Measurements from ENCODE around the gene ZNF322.

- TF ChIP-seq CTCF (optimal IDR thresholded peaks at IDR 0.05 in 1 of 3, IDR thresholded peaks at IDR 0.05 in 1 of 3, conservative IDR thresholded peaks at IDR 0.05 in 1 of 3; ENCODE audit: extremely low read depth in 1 of 3, insufficient read depth in 2 of 3, low read length in 3 of 3) (no peak), EZH2 (IDR thresholded peaks at IDR 0.05; ENCODE audit: low read length) (peak; percentile 74)
These were observed 45.6 kb downstream of the ZNF322 start for GRCh38 chr6:26613689-26614683.

Measured in keratinocyte (primary cell).